Measurements from ENCODE around the gene ENTR1.

ENTR1 gene

DNA sequence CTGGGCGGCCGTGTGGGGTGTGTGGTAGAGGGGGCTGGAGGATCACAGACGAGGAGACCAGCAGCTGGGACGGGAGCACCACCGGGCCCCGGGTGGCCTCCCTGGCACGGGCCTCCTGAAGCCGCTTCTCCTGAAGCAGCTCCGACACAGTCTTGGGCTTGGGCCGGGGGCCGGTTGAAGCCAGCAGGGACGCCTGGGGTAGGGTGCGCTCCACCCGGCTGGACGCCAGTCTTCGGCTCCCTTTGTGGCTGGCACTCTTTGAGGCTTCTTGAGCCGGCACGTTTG, 31.5 kb downstream of the ENTR1 start:
- ChIA-PET CTCF (no interaction called here), POLR2A (interaction anchor here (0.6 kb wide), 1 partner anchor 21 kb away, joined by 3 read pairs; no protein-coding TSS in a partner anchor)
- TF ChIP-seq ZNF384 (IDR thresholded peaks at IDR 0.05) (no peak), SP1 (IDR thresholded peaks at IDR 0.05) (no peak), CTBP1 (IDR thresholded peaks at IDR 0.05; ENCODE audit: borderline replicate concordance) (no peak), FOXA1 (IDR thresholded peaks at IDR 0.05) (no peak), ELF4 (IDR thresholded peaks at IDR 0.05) (no peak), NFRKB (IDR thresholded peaks at IDR 0.05) (no peak), HDGF (IDR thresholded peaks at IDR 0.05; ENCODE audit: borderline replicate concordance) (no peak)
- no peak for DNase-seq (ENCODE audit: extremely low spot score)

DNA sequence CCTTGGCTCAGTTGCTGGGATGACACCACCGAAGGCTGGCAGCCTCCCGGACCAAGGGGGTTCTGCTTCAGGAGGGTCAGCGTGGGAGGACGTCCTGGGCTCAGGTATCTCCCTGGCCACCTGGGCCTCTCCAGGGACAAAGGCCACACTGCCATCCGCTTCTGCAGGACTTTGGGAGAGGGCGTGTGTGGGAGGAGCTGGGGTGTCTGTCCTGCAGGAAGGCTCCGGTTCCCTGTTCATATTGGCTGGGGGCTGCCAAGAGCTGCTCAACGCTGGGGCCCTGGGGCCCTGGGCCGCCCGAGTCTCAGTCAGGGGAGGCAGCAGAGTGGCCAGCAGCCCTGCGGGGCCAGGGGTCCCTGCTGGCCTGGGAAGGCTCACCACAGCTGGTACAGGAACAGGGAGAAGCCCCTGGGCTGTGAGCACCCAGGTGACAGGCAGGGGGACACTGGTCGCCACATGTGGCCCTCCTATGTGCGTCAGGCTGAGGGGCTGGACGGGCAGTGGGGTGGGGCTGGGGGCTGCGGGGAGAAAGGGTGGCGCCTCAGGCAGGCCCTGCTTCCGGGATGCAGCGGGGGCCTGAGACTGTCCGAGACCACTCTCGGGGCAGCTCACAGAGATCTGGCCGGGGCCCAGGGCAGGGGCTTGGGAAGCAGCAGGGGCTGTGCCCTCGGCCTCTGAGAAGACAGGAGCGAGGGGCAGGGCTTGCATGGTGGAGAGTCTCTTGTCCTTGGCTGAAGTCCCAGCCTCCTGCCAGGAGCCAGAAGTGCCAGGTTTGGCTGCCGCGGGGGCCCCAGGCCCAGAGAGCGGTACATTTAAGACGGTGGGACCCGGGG, 32.0 kb downstream of the ENTR1 start:
- ChIA-PET POLR2A (no interaction called here), CTCF (interaction anchor here (0.7 kb wide), 1 partner anchor 65 kb away, joined by 11 read pairs; no protein-coding TSS in a partner anchor)
- TF ChIP-seq ZNF384 (IDR thresholded peaks at IDR 0.05), result no peak
- DNase-seq (ENCODE audit: extremely low spot score), result no peak

DNA sequence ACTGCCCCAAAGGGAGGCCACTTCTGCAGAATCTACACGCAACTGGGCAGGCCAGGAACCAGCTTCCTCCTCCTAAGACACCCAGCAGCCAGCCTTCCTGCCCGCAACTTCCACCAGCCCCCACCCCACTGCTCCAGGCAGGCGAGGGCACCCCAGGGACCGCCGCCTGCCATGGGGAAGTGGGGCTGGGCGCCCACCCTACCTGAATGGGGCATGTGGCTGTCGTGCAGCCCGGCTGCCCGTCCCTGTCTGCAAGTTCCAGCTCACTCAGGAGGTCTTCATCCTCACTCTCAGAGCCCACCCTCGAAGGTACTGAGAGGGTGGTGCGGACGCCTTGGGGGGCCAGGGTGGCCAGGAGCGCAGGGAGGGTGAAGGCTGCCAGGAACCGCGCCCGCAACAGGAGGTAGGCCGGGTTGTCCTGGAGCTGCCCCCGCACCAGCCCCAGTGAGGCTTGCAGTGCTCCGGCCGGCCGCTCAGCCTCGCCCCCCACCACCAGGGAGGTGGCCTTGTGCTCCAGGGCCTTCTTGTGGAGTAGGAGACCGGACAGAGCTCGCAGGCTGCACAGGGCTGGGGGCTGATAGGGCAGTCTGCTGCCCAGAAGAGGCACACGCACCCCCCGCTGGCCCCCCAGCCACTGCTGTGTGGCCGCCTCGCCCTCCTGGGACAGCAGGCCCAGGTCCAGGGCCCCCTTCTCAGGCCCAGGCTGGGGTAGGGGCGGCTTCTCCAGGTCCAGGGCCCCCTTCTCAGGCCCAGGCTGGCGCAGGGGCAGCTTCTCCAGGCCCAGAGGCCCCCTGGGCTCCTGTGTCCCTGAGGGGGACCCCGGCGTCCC, 32.9 kb downstream of the ENTR1 start:
- no peak for DNase-seq (ENCODE audit: extremely low spot score)
- TF ChIP-seq TARDBP (IDR thresholded peaks at IDR 0.05), result no peak
- no peak for TF ChIP-seq FOXM1 (IDR thresholded peaks at IDR 0.05; ENCODE audit: borderline replicate concordance)
- POLR2A ChIA-PET, result interaction anchor here (1.4 kb wide), 1 partner anchor 40 kb away, joined by 3 read pairs; no protein-coding TSS in a partner anchor
- CTCF ChIA-PET, result no interaction called here

DNA sequence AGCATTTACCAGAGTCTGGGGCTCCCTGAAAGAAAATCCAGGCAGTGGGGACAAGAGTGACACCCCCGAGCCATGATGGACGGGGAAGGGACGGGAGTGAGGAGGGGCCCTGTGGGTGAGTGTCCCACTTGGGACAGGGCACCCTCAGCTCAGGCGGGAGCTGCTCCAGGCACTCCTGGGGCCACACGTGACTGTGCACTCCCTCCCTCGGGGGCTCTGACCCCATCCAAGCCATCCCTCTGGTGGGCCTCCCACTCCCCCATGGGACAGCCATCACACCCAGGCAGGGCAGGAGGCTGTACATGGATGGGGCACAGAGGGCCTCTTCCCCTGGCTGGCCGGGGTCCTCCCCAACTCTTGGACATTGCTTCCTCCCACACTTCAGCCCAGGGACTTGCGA, 34.0 kb downstream of the ENTR1 start:
- POLR2A ChIA-PET, result interaction anchor here (1.0 to 1.4 kb wide), 2 partner anchors 14 to 39 kb away, joined by 3 read pairs; no protein-coding TSS in a partner anchor
- CTCF ChIA-PET, result no interaction called here
- DNase-seq (ENCODE audit: extremely low spot score), result no peak
- TF ChIP-seq HDGF (IDR thresholded peaks at IDR 0.05; ENCODE audit: borderline replicate concordance), result no peak
- no peak for TF ChIP-seq CTBP1 (IDR thresholded peaks at IDR 0.05; ENCODE audit: borderline replicate concordance)
- TF ChIP-seq, protein P1, sequence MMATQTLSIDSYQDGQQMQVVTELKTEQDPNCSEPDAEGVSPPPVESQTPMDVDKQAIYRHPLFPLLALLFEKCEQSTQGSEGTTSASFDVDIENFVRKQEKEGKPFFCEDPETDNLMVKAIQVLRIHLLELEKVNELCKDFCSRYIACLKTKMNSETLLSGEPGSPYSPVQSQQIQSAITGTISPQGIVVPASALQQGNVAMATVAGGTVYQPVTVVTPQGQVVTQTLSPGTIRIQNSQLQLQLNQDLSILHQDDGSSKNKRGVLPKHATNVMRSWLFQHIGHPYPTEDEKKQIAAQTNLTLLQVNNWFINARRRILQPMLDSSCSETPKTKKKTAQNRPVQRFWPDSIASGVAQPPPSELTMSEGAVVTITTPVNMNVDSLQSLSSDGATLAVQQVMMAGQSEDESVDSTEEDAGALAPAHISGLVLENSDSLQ (IDR thresholded peaks at IDR 0.05), result no peak

DNA sequence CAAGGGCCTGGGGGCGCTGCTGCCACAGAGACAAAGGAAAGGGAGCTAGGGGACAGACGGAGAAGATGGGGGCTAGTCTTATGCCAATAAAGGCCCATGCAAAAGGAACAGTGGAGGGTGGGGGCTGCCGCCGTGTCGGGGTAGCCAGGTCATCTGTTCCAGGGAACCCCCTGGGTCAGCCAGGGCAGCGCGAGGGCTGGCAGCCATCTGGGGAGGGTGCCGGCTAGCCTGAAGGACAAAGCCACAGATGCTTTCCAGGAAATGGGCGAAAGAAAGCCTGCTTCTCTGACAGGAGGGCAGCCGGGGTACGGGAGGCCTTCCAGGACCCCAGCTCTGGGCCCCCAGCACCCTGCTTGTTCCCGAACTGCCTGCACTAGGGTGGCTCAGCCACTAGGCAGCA, 35.3 kb downstream of the ENTR1 start:
- TF ChIP-seq ARNT (IDR thresholded peaks at IDR 0.05) (no peak), BHLHE40 (IDR thresholded peaks at IDR 0.05; ENCODE audit: borderline replicate concordance) (no peak), NFRKB (IDR thresholded peaks at IDR 0.05) (no peak), L3MBTL2 (conservative IDR thresholded peaks at IDR 0.05) (no peak), FOXA1 (IDR thresholded peaks at IDR 0.05) (no peak)
- CTCF ChIA-PET, result no interaction called here
- no peak for DNase-seq (ENCODE audit: extremely low spot score)
- POLR2A ChIA-PET, result interaction anchor here (1.7 kb wide), 1 partner anchor 9 kb away, joined by 5 read pairs; no protein-coding TSS in a partner anchor

DNA sequence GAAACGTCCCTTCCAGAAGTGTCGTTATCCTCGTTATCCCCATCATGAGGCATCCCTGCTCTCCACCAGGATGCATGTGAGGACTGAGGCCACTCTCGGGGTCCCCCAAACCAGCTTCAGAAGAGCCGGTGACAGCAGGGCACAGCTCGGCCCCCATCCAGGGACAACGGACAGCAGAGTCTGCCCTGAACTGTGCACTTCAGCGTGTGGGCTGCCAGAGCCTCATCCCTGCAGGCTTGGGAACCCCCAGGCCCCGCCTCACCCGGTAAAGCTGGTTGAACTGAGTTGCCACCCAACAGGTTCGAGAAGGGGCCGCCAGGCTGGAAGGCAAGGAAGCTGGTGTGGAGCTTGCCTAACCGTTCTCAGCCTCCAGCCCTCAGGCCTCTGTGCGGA, 36.2 kb downstream of the ENTR1 start:
- ChIA-PET CTCF (no interaction called here), POLR2A (interaction anchor here (1.7 to 3.1 kb wide), 2 partner anchors 8 to 11 kb away, joined by 5 to 10 read pairs; partner anchors contain the start of gene DNLZ)
- no peak for DNase-seq (ENCODE audit: extremely low spot score)
- TF ChIP-seq ELF4 (IDR thresholded peaks at IDR 0.05), result no peak
- TF ChIP-seq FOXK2 (IDR thresholded peaks at IDR 0.05), result no peak
- no peak for TF ChIP-seq SUZ12 (IDR thresholded peaks at IDR 0.05)
- TF ChIP-seq, protein P1 (IDR thresholded peaks at IDR 0.05), result no peak
- no peak for TF ChIP-seq L3MBTL2 (conservative IDR thresholded peaks at IDR 0.05)

DNA sequence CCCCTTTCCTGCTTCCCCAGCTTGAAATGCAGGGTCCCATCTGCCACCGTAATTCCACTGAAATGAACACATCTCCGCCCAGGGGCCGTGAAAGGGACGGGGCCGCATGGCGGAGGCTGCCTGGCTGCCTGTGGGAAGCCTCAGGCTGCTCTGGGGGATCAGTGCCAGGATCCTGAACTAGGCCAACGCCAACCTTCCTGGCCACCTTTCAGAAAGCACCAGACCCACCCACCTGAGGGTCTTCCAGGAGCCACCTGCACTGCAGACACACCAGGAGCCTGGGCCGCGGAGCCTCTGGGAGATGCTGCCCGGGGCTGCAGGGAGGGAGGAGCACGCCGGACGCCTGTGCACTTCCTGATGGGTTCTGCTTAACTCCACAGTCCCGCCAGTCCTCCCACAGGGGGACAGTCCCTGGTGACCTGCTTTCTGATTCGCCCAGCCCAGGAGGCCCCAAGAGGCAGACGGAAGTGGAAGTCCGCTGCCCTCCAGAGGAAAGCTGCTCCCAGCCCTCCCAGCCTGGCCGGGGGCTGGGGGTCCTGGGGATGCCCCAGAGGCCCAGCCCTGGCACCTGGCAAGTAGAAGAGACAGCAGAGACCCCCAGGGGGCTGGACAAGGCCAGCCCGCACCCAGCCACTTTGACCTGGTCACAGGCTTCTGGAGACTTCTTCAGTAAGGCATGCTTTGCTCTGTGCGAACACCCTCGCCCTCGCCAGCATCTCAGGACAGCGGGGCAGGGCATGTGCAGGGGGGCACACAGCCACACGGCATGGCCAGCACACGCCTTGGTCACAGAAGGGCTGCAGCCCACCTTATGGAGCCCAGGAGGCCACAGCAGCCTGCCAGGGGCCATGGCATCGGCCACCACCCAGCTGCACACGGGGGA, 36.9 kb downstream of the ENTR1 start, which contains the start of gene CARD9:
TSS of gene CARD9 (minus strand) at position 370 of the 883 bp plus-strand sequence. CDS start 1,591 bp downstream, outside the sequence.
- no peak for TF ChIP-seq ZNF384 (IDR thresholded peaks at IDR 0.05)
- TF ChIP-seq FOXK2 (IDR thresholded peaks at IDR 0.05), result no peak
- CTCF ChIA-PET, result interaction anchor here (1.6 kb wide), 1 partner anchor 10 kb away, joined by 4 read pairs; the partner anchor contains the start of gene DNLZ
- POLR2A ChIA-PET, result interaction anchor here (3.1 kb wide), 1 partner anchor 11 kb away, joined by 10 read pairs; the partner anchor contains the start of gene DNLZ
- no peak for DNase-seq (ENCODE audit: extremely low spot score)

Data from HEK293T (cell line).